Measurements from ENCODE around the gene MEF2D.

Gene MEF2D

GRCh38 chr1:156468693-156469345, 31.8 kb downstream of the MEF2D start:
- H3K4me3 Mint-ChIP-seq: no peak overlapping the region
- DNase-seq (no peak), ATAC-seq (replicated peaks) (no peak)
- H3K9me3 Mint-ChIP-seq: no peaks in the 10 kb centered on the region
- H3K27ac Mint-ChIP-seq: peak overlapping the region; percentile 32
- H3K4me1 Mint-ChIP-seq: peaks cover 15 to 16% of the 10 kb centered on the region in 2 donors
- peaks cover 53 to 71% of the 10 kb centered on the region in 2 donors for H3K36me3 Mint-ChIP-seq
- H3K27me3 Mint-ChIP-seq: no peaks in the 10 kb centered on the region

GRCh38 chr1:156467906-156468305, 32.7 kb downstream of the MEF2D start:
- H3K9me3 Mint-ChIP-seq: no peaks in the 10 kb centered on the region
- no peak overlapping the region for H3K4me3 Mint-ChIP-seq
- ATAC-seq (replicated peaks) (no peak), DNase-seq (no peak)
- H3K27me3 Mint-ChIP-seq: no peaks in the 10 kb centered on the region
- peak overlapping the region; percentile 79 for H3K27ac Mint-ChIP-seq
- H3K4me1 Mint-ChIP-seq: peaks cover 14 to 17% of the 10 kb centered on the region in 2 donors
- peaks cover 46 to 68% of the 10 kb centered on the region in 2 donors for H3K36me3 Mint-ChIP-seq

- H3K9me3 Mint-ChIP-seq: no peaks in the 10 kb centered on the region
- no peaks in the 10 kb centered on the region for H3K27me3 Mint-ChIP-seq
- no peak for ATAC-seq (replicated peaks)
- DNase-seq: no peak
- H3K27ac Mint-ChIP-seq: no peak overlapping the region
- H3K36me3 Mint-ChIP-seq: peaks cover 44 to 63% of the 10 kb centered on the region in 2 donors
- H3K4me1 Mint-ChIP-seq: peaks cover 14 to 17% of the 10 kb centered on the region in 2 donors
- H3K4me3 Mint-ChIP-seq: no peak overlapping the region
Observed at GRCh38 chr1:156467385-156467784, 33.2 kb downstream of the MEF2D start.

GRCh38 chr1:156465747-156466365, 34.7 kb downstream of the MEF2D start:
- Mint-ChIP-seq H3K27me3 (no peaks in the 10 kb centered on the region), H3K36me3 (peaks cover 32 to 54% of the 10 kb centered on the region in 2 donors), H3K27ac (peak overlapping the region; percentile 65), H3K4me3 (no peak overlapping the region), H3K9me3 (no peaks in the 10 kb centered on the region), H3K4me1 (peaks cover 17 to 18% of the 10 kb centered on the region in 2 donors)
- DNase-seq (no peak), ATAC-seq (replicated peaks) (peak; percentile 22 to 39)

- Mint-ChIP-seq H3K4me1 (peaks cover 17 to 18% of the 10 kb centered on the region in 2 donors), H3K27ac (peak overlapping the region; percentile 75), H3K9me3 (no peaks in the 10 kb centered on the region), H3K27me3 (no peaks in the 10 kb centered on the region), H3K4me3 (no peak overlapping the region), H3K36me3 (peaks cover 32 to 54% of the 10 kb centered on the region in 2 donors)
- ATAC-seq (replicated peaks): no peak
- no peak for DNase-seq
Observed at GRCh38 chr1:156464825-156465452, 35.6 kb downstream of the MEF2D start.

GRCh38 chr1:156464335-156464734, 36.2 kb downstream of the MEF2D start:
- Mint-ChIP-seq H3K4me1 (peaks cover 17 to 18% of the 10 kb centered on the region in 2 donors), H3K36me3 (peaks cover 32 to 52% of the 10 kb centered on the region in 2 donors)

GRCh38 chr1:156463874-156464273, 36.7 kb downstream of the MEF2D start:
- ATAC-seq (replicated peaks): no peak
- peak overlapping the region; percentile 48 for H3K27ac Mint-ChIP-seq
- no peaks in the 10 kb centered on the region for H3K27me3 Mint-ChIP-seq
- H3K36me3 Mint-ChIP-seq: peaks cover 31 to 50% of the 10 kb centered on the region in 2 donors
- DNase-seq: no peak
- H3K4me3 Mint-ChIP-seq: no peak overlapping the region
- no peaks in the 10 kb centered on the region for H3K9me3 Mint-ChIP-seq
- peaks cover 17 to 18% of the 10 kb centered on the region in 2 donors for H3K4me1 Mint-ChIP-seq

More at GRCh38 chr1:156464335-156464734, 36.2 kb downstream of the MEF2D start:
- no peak for DNase-seq
- peak overlapping the region; percentile 25 for H3K27ac Mint-ChIP-seq
- H3K4me3 Mint-ChIP-seq: no peak overlapping the region
- no peaks in the 10 kb centered on the region for H3K27me3 Mint-ChIP-seq
- no peak for ATAC-seq (replicated peaks)
- no peaks in the 10 kb centered on the region for H3K9me3 Mint-ChIP-seq

GRCh38 chr1:156462954-156463795, 37.4 kb downstream of the MEF2D start:
- Mint-ChIP-seq H3K36me3 (peaks cover 25 to 43% of the 10 kb centered on the region in 2 donors), H3K4me3 (no peak overlapping the region), H3K27me3 (no peaks in the 10 kb centered on the region), H3K9me3 (no peaks in the 10 kb centered on the region), H3K27ac (peak overlapping the region; percentile 60), H3K4me1 (peaks cover 17% of the 10 kb centered on the region in 2 donors)
- ATAC-seq (replicated peaks) (no peak), DNase-seq (no peak)

- ATAC-seq (replicated peaks) (no peak), DNase-seq (no peak)
- H3K36me3 Mint-ChIP-seq: peaks cover 19 to 36% of the 10 kb centered on the region in 2 donors
- H3K4me3 Mint-ChIP-seq: no peak overlapping the region
- peak overlapping the region; percentile 86 for H3K27ac Mint-ChIP-seq
- no peaks in the 10 kb centered on the region for H3K27me3 Mint-ChIP-seq
- no peaks in the 10 kb centered on the region for H3K9me3 Mint-ChIP-seq
- peaks cover 19 to 26% of the 10 kb centered on the region in 2 donors for H3K4me1 Mint-ChIP-seq
Observed at GRCh38 chr1:156461781-156462647, 38.6 kb downstream of the MEF2D start.

- H3K36me3 Mint-ChIP-seq: peaks cover 12 to 29% of the 10 kb centered on the region in 2 donors
- H3K27me3 Mint-ChIP-seq: no peaks in the 10 kb centered on the region
- H3K4me1 Mint-ChIP-seq: peaks cover 25 to 35% of the 10 kb centered on the region in 2 donors
- no peaks in the 10 kb centered on the region for H3K9me3 Mint-ChIP-seq
- DNase-seq: no peak
- no peak for ATAC-seq (replicated peaks)
- peak overlapping the region; percentile 86 for H3K27ac Mint-ChIP-seq
- H3K4me3 Mint-ChIP-seq: no peak overlapping the region
Observed at GRCh38 chr1:156461109-156461508, 39.5 kb downstream of the MEF2D start.

GRCh38 chr1:156460525-156460924, 40.0 kb downstream of the MEF2D start:
- no peak for ATAC-seq (replicated peaks)
- DNase-seq: no peak
- no peak overlapping the region for H3K27ac Mint-ChIP-seq
- peaks cover 24 to 32% of the 10 kb centered on the region in 2 donors for H3K4me1 Mint-ChIP-seq
- no peaks in the 10 kb centered on the region for H3K27me3 Mint-ChIP-seq
- no peak overlapping the region for H3K4me3 Mint-ChIP-seq
- H3K36me3 Mint-ChIP-seq: peaks cover 10 to 24% of the 10 kb centered on the region in 2 donors
- no peaks in the 10 kb centered on the region for H3K9me3 Mint-ChIP-seq

- Mint-ChIP-seq H3K9me3 (no peaks in the 10 kb centered on the region), H3K4me3 (no peak overlapping the region), H3K4me1 (peaks cover 15 to 18% of the 10 kb centered on the region in 2 donors), H3K27me3 (no peaks in the 10 kb centered on the region), H3K36me3 (peaks cover 0 to 4% of the 10 kb centered on the region in 2 donors), H3K27ac (peak overlapping the region; percentile 42)
- ATAC-seq (replicated peaks) (no peak), DNase-seq (no peak)
Observed at GRCh38 chr1:156458181-156458503, 42.4 kb downstream of the MEF2D start.

- H3K36me3 Mint-ChIP-seq: peaks cover 0 to 4% of the 10 kb centered on the region in 2 donors
- peaks cover 15 to 18% of the 10 kb centered on the region in 2 donors for H3K4me1 Mint-ChIP-seq
- DNase-seq (peak; percentile 96), ATAC-seq (replicated peaks) (peak; percentile 89 to 90)
- peak overlapping the region; percentile 99 for H3K27ac Mint-ChIP-seq
- peak overlapping the region; percentile 94 to 97 for H3K4me3 Mint-ChIP-seq
- H3K9me3 Mint-ChIP-seq: no peaks in the 10 kb centered on the region
- no peaks in the 10 kb centered on the region for H3K27me3 Mint-ChIP-seq
Observed at GRCh38 chr1:156456625-156457465, 43.7 kb downstream of the MEF2D start.

All from stimulated activated naive B cell treated with anti-CD40 and anti-IgM and Interleukin-4, amounts not matched to agents 10 μg/mL and 1 μg/mL and 100 μg/mL, for 72 hours (primary cell).